ENCODE data around the gene TMEM44.

GRCh38 chr3:194549853-194550252 lies 83.4 kb downstream of the TMEM44 start:
- TF ChIP-seq ZFP3 (CRISPR knock-in tag; IDR thresholded peaks at IDR 0.05) (no peak), OSR1 (CRISPR knock-in tag; IDR thresholded peaks at IDR 0.05) (no peak), ARNTL (CRISPR knock-in tag; IDR thresholded peaks at IDR 0.05; ENCODE audit: borderline replicate concordance, low read depth) (no peak)

Data from SK-N-SH treated with all-trans-retinoic acid at 6 μM for 48 hours (cell line).